ENCODE results near the gene KRT76. TPM values are rescaled to one million over a fixed set of nuclear protein-coding genes. Genes with fewer than 3 reads are reported as not detected.

Gene KRT76
- total and polyA plus RNA-seq, 10 of the 15 experiments (the other 5 are each of a cell fraction or from before 2014, with no cell fraction given), result not detected

- H3K27ac ChIP-seq (ENCODE audit: control insufficient read depth, insufficient read depth), result no peak overlapping the region
- no peak overlapping the region for H3K9ac ChIP-seq (ENCODE audit: control insufficient read depth, insufficient read depth, low read length)
- no peaks in the 10 kb centered on the region for H4K20me1 ChIP-seq (ENCODE audit: control insufficient read depth, insufficient read depth)
- FAIRE-seq (no peak), ATAC-seq (no peak), DNase-seq (ENCODE audit: low read depth, low spot score) (no peak)
- no peak overlapping the region for H3K4me3 ChIP-seq
- ChIA-PET CTCF (no interaction called here), POLR2A (no interaction called here), RAD21 (ENCODE audit: unreplicated experiment) (no interaction called here), SMC1A (ENCODE audit: uncharacterized antibody, unreplicated experiment) (no interaction called here)
- in situ Hi-C loops (cut with MboI) (no loop called here), intact Hi-C loops (cut with micrococcal nuclease; ENCODE audit: unreplicated experiment) (no loop called here)
- no peaks in the 10 kb centered on the region for H3K4me1 ChIP-seq (ENCODE audit: control insufficient read depth, insufficient read depth, low read length)
- no peaks in the 10 kb centered on the region for H3K79me2 ChIP-seq (ENCODE audit: control insufficient read depth, insufficient read depth, low read length)
- H3K4me2 ChIP-seq (ENCODE audit: control insufficient read depth, insufficient read depth), result no peak overlapping the region
- WGBS (ENCODE audit: insufficient coverage, insufficient replicate concordance, low lambda C conversion rate, missing lambda C conversion rate), result 25% methylated on average over 4 of the region's 4 CpGs
- no peaks in the 10 kb centered on the region for H3K36me3 ChIP-seq (ENCODE audit: control insufficient read depth in 2 of 2, insufficient read depth in 2 of 2, low read length in 1 of 2)
- peaks cover 0 to 5% of the 10 kb centered on the region in 2 experiments; a peak in 2 of 4 replicates for H3K27me3 ChIP-seq (replicated peaks in 1 of 2; ENCODE audit: control insufficient read depth in 2 of 2, insufficient read depth in 2 of 2, low read length in 1 of 2)
- H3K9me3 ChIP-seq (replicated peaks; ENCODE audit: control insufficient read depth, insufficient read depth, low read length), result no peaks in the 10 kb centered on the region
- TF ChIP-seq TAF1 (IDR thresholded peaks at IDR 0.05; ENCODE audit: borderline replicate concordance, low read depth, low read length) (no peak), FOXM1 (IDR thresholded peaks at IDR 0.05; ENCODE audit: low read depth, low read length) (no peak), POLR2AphosphoS5 (IDR thresholded peaks at IDR 0.05; ENCODE audit: low read length) (no peak), ZBTB40 (IDR thresholded peaks at IDR 0.05; ENCODE audit: borderline replicate concordance) (no peak), ZNF274 (IDR thresholded peaks at IDR 0.05; ENCODE audit: insufficient read depth, insufficient read length) (no peak), POLR2A (IDR thresholded peaks at IDR 0.05; ENCODE audit: low read depth, low read length) (no peak), NR2C2 (IDR thresholded peaks at IDR 0.05; ENCODE audit: borderline replicate concordance, control insufficient read depth, insufficient read length, low read depth) (no peak), REST (IDR thresholded peaks at IDR 0.05; ENCODE audit: low read depth, low read length) (no peak), HCFC1 (IDR thresholded peaks at IDR 0.05; ENCODE audit: low read length) (no peak)
- no TSS peak for BruUV-seq (replicated peaks)
- H2AFZ ChIP-seq (ENCODE audit: control insufficient read depth, low read depth, low read length), result no peak overlapping the region
These were observed 48.8 kb upstream of the KRT76 start for GRCh38 chr12:52825961-52826360.

All from GM12878 (cell line).